HG02852 (cell line): ENCODE data around the gene WNT5A.

Source experiments
- ATAC-seq: cut with Tn5 transposase; IDR thresholded peaks from one replicate; pipeline ENCODE4 v1.9.1; 2021; ENCODE audit warnings: mild to moderate bottlenecking, moderate library complexity; ENCODE audit not compliant: unreplicated experiment

WNT5A gene

DNA sequence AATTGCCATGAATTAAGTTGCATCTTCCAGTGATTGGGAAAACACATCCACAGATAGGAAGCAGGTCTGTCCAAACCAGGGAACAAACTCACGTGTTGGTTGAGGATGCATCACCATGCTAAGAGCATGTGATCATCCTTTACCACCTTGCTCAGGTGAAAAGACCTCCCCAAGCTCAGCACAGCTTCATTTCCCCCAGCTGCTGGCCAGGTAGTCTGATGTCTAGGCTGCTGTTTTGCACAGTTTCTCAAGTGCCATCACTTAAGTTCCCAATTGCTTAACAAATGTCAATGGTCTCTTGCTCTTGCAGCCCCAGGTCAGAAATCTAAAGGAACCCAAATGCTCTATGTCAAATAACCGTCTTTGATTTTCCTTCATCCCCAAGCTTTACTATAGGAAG lies 34.2 kb downstream of the WNT5A start:
- ATAC-seq: no peak

DNA sequence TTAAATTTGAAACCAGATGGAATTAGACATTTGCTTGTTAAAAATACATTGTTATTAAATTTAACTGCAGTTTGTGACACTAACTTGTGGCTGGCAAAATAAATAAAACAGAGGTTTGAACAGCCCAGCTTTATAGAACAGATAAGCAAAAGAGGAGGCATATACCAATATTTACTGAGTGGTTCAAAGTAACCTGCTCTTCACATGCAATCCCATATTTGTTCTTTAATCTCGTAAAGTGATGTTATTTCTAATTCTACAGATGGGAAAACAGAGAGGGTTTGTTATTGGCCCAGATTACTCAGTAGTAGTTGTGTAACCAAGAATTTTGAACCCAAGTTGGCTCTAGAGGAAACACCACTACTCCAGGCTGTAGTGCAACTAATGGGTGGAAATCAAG lies 37.6 kb downstream of the WNT5A start:
- ATAC-seq: no peak

DNA sequence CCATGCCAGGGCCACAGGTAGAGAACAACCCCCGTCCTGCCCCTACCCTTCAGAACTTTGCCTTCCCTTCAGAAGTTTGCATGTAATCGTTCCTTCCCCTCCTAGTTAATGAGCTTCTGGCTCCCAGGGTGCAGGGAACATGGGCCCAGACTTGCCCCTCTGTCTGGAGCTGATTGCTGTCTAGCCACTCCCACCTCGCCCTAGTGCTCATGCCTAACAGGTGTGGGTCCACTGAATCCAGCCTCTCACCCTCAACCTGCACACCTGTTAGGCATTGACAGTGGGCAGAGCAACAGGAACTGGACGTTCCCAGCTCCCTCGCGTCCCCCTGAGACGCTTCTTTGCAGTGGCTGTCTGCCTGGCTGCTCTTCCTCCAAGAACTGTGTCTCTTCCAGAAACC lies 40.3 kb downstream of the WNT5A start:
- no peak for ATAC-seq

DNA sequence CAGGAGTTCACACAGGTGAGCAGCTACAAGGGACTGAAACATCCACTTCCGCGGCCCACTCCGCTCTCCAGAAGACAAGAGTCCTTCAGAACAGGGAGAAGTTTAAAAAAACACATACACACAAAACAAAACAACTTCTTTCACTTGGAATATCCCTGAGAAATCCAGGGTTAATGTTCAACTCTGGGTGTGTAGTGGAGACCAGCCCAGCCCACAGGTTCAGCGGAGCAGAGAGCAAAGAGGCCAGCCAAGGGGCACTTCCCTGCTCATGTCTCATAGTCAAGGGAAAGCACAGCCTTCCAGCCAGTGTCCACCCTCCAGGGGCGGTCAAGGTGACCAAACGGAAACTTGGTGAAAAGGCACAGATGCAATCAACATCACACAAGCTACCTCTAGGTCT lies 41.6 kb downstream of the WNT5A start:
- ATAC-seq: no peak

DNA sequence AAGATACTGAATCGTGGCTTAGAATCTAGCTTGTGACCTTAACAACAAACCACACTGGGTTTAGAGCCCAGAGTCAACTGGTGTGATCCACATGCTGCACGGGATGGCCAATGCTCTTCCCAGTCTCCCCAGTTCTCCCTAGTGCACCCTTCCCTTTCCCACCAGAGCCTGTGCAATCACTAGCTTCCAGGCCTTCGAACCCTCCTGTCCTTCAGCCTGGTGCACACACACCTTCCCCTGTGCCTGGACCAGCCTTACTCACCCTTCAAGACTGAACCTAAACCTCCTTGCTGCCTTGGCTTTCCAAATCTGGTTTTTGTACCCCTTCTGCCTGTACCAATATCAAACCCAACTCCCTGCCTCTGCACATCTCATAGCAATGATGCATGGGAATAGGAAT lies 43.8 kb downstream of the WNT5A start:
- ATAC-seq: no peak

DNA sequence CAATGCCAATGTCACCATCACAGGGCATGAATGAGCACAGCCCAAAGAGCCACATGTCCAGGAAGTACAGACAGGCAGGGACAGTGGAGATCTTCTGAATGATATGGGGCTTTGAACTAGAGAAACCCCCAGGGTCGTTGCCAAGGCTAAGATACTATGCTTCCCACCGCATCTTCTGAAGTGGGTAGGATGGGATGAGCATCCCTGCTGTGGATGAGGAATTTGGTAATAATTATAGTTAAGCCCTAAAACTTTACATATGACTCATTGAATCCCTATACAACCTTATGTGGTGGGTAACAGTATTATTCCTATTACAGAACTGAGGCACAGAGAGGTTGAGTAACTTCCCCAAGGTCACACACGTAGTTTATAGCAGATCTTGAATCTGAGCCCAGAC lies 44.2 kb downstream of the WNT5A start:
- ATAC-seq: no peak

DNA sequence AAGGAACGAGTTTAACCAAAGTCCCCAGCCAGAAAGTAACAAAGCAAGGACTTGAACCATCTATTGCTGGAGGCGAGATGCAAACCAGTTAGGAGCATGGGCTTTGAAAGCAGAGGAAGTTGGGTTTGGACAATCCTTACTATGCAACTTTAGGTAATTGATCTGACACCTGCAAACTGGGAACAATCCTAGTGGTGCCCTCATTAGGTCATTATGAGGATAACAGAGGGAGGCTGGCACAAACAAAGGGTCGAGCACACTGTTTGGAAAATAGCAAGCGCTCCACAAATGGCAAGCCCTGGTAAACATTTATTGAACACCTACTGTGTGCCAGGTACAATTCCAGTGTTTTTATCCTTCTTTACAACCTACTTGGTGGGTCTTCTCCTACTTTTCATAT lies 45.6 kb downstream of the WNT5A start:
- ATAC-seq: no peak

DNA sequence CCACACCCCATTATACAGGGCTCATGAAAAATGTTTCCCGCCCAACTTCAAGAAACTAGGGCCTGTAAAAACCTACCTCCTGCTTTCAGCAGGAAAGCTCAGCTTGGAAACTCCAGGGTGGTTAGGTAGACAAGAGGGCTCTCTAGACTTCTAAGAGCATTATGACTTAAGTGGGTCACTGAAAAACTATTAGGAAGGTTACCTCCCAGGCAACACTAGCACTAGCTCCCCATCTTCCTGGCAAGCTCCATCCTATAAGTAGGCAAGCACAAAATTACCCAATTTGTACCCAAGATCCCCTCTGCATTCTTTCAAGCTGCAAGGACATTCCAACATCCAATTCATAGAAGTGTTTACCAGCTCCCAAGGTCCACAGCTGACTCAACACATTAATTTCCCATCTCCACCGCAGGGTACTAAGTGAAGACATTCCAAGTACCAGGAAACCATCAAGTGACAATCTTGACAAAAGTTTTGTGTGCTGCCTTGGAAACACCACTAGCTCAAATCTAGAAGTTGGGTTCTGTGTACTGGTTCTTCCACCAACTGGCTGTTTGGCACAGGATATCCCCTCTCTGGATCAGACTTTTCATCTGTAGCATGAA lies 46.9 kb downstream of the WNT5A start:
- no peak for ATAC-seq

DNA sequence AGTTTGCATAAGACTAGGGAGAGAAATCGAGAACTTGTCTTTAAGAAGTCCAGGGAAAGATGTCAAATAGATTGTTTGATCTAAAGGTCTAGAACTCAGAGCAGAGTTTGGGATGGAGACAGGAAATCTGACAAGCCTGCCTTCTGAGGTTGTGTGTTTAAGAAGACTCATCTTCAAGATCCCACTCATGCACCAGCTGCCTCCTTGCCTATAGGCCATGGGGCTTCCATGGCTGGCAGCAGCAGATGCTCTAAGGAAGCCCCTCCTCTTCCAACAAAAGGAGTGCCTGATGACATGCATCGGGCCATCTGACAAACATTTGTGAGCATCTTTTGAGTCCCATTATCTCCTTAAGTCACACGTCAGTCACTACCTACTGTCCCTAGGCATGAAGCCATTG lies 47.4 kb downstream of the WNT5A start:
- no peak for ATAC-seq

DNA sequence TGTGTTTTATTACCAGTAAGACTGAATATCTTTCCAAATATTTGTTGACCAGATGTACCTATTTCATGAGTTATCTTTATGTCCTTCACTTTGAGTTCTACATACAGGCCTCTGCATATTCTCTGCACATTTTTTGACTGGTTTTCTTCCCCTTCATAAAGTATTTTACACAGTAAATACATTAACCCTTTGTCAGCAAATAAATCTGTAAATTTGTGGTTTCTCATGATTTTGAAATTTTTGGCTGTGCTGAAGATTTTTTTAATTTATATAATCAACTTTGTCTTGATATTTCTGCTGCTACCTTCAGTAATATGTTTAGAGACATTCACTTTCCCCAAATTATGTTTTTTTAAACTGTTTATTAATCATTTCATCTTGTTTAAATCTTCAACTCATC lies 50.5 kb downstream of the WNT5A start:
- no peak for ATAC-seq

DNA sequence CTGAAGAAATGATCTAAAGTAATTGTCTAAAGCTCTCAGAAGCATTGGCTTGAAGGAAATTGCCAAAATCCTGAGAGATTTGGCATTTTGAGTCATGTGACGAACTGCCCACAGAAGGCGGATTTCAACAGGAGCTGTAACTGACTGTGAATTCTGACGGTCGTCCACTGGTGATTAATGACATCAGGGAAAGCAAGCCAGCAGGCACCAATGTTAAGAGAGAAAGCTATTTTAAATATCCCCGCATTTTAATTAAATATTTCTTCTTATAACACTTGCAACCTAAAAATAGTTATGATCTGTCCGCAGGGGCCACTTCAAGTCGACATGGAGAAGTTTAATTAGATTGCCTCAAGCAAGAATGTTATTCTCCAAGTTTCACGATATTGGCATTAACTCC lies 51.6 kb downstream of the WNT5A start:
- no peak for ATAC-seq

DNA sequence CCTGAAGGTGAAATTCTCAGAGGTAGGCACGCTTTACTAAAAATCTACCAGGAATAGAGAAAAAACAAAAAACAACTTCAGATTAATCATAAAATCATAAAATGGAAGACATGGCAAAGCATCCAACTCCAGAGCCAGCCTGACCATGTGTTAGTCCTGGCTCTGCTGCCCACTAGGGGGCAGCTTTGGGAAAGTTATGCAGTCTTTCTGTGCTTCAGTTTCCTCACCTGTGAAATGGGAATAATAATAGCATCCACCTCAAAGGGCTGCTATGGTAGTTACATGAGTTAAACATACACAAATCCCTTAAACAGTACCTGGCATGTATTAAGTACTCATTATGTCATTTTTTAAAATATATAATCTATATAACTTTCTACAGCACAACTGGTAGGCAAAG lies 52.3 kb downstream of the WNT5A start:
- ATAC-seq: peak; percentile 62

DNA sequence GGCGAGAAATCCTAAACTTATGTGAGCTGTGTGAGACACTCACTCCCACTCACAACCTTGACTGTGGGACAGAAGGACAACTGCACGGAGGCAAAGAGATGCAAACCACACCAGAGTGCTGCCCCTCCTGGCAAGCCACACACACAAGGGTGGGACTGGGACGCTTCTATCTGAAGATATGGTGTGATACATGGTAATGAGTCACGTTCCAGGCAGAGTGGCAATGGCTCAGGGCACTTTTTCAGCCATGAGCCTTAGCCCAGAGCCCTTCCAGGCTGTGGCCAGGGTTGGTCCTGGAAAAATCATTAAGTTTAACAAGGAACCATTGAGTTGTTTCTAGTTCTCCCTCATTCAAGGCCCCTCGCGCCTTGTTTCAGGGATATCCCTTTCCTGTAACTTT lies 56.1 kb downstream of the WNT5A start:
- ATAC-seq: no peak

DNA sequence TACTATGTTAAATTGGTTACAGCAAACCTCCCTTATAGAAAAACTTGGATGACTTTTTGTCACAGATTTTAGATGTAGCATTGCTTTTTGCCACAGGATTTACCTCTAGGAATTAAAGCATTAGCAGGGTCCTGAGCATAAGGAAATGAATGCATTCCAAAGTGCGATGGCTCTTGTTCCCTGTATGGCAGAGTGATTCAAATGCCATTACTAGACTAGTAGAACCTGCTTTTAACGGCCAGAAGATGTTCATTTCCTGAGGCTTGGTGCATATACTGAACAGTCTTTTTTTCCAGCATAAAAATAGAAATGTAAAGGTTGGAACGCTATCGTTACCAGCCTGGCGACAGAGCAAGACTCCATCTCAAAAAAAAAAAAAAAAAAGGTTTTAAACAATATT lies 59.4 kb downstream of the WNT5A start:
- ATAC-seq: no peak

DNA sequence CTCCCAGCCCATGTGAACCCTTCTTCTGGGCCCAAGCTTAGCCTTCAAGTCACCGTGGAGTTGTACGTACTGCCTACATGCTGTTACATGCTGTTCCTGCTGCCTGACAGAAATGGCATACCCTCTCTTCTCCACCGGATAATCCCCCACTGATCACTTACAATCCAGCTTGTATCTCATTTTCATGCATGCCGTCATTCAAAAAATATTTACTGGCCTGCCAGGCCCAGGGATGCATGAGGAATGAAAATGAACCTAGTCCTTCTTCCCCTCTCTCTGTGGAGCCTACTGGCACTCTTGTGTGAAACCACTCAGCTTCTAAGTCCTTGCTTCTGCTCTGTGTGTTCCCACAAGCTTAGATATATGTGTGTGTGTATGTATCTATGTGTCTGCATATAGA lies 60.6 kb downstream of the WNT5A start:
- no peak for ATAC-seq

DNA sequence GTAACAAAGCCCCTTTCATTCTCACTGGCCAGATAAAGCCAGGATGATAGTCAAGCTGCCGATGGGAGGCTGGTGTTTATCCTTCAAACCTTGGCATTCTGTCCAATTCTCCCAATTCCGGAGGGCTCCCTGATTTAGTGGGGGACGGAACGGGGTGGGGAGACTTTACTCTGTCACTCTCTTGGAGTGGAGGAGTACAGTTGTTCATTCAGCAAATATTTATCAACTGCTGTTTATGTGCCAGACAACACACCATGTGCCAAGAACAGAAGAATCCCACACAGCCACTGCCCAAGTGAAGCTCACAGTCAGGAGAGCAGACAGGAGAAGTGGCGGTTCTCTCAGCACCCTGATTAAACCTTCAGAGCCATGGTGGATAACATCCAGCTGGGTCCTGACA lies 63.3 kb downstream of the WNT5A start:
- ATAC-seq: no peak

DNA sequence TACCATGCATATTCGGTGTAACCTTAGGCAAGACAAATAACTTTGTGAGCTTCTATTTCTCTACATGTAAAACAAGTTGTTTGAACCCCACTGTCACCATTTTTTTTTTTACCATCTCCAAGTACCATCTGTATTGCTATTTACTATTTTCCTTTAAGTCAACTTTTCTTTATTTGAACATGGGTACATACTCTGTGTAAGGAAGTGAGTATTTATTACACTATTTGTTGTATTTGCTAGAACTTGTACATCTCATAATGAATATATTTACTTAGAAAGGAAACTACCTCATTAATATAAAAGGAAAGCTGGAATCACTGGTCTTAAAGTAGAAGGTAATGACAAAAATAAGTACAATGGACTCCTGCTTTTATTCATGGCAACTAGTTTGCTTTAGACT lies 69.9 kb downstream of the WNT5A start:
- no peak for ATAC-seq

DNA sequence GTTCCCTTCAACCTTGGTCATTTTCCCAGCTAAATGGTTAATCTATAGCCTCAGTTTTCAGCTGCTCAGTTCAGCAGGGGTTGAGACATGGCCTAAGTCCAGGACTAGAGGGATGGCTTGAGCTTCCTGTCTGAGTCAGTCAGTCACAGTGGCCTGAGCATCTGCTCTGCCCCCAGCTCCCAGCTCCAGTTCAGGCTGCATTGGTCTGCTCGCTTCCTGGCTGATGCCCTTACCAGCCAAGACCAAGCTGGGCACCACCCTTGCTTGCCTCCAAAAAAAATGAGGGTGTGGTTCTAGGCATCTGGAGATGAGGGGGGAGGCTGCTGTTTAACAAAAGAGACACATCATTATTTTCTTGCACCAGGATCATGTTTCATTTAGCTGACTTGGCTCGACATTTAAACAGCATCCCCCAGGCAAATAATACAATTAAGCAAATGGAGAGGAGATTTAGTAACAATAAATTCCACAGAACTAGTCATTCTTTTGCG lies 70.7 kb downstream of the WNT5A start:
- ATAC-seq: no peak
